BLaER1 treated with 17β-estradiol and CSF1 and Interleukin-3, amounts not matched to agents 10 nM and 100 nM (cell line): ENCODE results near the gene HOXB6.

Source experiments
- H3K27ac ChIP-seq, 11 experiments: shearing (Covaris generic); formaldehyde crosslinking; 2 replicates each; pipeline ENCODE4 v1.8.1; 2022
- H3K27me3 ChIP-seq, 11 experiments: shearing (Covaris generic); formaldehyde crosslinking; 2 replicates each; pipeline ENCODE4 v1.8.1; 2022
- H3K36me3 ChIP-seq, 11 experiments: shearing (Covaris generic); formaldehyde crosslinking; 2 replicates each; pipeline ENCODE4 v1.8.1; 2022
- H3K4me1 ChIP-seq, 10 experiments: shearing (Covaris generic); formaldehyde crosslinking; 2 replicates each; pipeline ENCODE4 v1.8.1; 2022
- H3K4me2 ChIP-seq, 11 experiments: shearing (Covaris generic); formaldehyde crosslinking; 2 replicates each; pipeline ENCODE4 v1.8.1; 2022
- H3K4me3 ChIP-seq, 10 experiments: shearing (Covaris generic); formaldehyde crosslinking; 2 replicates each; pipeline ENCODE4 v1.8.1; 2022
- H3K9ac ChIP-seq, 11 experiments: shearing (Covaris generic); formaldehyde crosslinking; 2 replicates each; pipeline ENCODE4 v1.8.1; 2022
- H3K9me3 ChIP-seq, 11 experiments: shearing (Covaris generic); formaldehyde crosslinking; replicated peaks in 1 of 11; 2 replicates each; pipeline ENCODE4 v1.8.1; 2022
- H4K20me1 ChIP-seq, 11 experiments: shearing (Covaris generic); formaldehyde crosslinking; 2 replicates each; pipeline ENCODE4 v1.8.1; 2022
- Cebpa-rat ChIP-seq, 11 experiments: shearing (Covaris generic); IDR thresholded peaks; 2 replicates each; pipeline ENCODE4 v1.8.1; 2022

Gene HOXB6

GRCh38 chr17:48553826-48554225, 51.0 kb downstream of the HOXB6 start:
- Histone ChIP-seq H3K9ac (no peak overlapping the region), H3K36me3 (no peaks in the 10 kb centered on the region), H3K27me3 (peaks cover 90 to 100% (median 97%) of the 10 kb centered on the region in 11 experiments), H3K4me1 (no peaks in the 10 kb centered on the region), H3K27ac (no peak overlapping the region), H4K20me1 (peaks cover 0 to 67% (median 24%) of the 10 kb centered on the region in 11 experiments; a peak in 14 of 22 replicates), H3K4me3 (no peak overlapping the region), H3K9me3 (no peaks in the 10 kb centered on the region), H3K4me2 (no peak overlapping the region)
- TF ChIP-seq Cebpa-rat (IDR thresholded peaks at IDR 0.05): no peak

GRCh38 chr17:48553190-48553547, 51.6 kb downstream of the HOXB6 start:
- no peak overlapping the region for H3K4me3 ChIP-seq
- no peaks in the 10 kb centered on the region for H3K4me1 ChIP-seq
- H3K4me2 ChIP-seq: no peak overlapping the region
- H3K27me3 ChIP-seq: peaks cover 90 to 100% (median 97%) of the 10 kb centered on the region in 11 experiments
- H3K36me3 ChIP-seq: no peaks in the 10 kb centered on the region
- H3K9me3 ChIP-seq: no peaks in the 10 kb centered on the region
- peaks cover 0 to 67% (median 24%) of the 10 kb centered on the region in 11 experiments; a peak in 14 of 22 replicates for H4K20me1 ChIP-seq
- no peak for TF ChIP-seq Cebpa-rat (IDR thresholded peaks at IDR 0.05)
- H3K9ac ChIP-seq: no peak overlapping the region
- no peak overlapping the region for H3K27ac ChIP-seq

GRCh38 chr17:48552466-48553189, 52.2 kb downstream of the HOXB6 start:
- H3K9me3 ChIP-seq: no peaks in the 10 kb centered on the region
- no peak overlapping the region for H3K9ac ChIP-seq
- no peak overlapping the region for H3K27ac ChIP-seq
- no peaks in the 10 kb centered on the region for H3K4me1 ChIP-seq
- H4K20me1 ChIP-seq: peaks cover 0 to 66% (median 28%) of the 10 kb centered on the region in 11 experiments; a peak in 13 of 22 replicates
- H3K4me3 ChIP-seq: no peak overlapping the region
- TF ChIP-seq Cebpa-rat (IDR thresholded peaks at IDR 0.05): no peak
- H3K27me3 ChIP-seq: peaks cover 90 to 100% (median 97%) of the 10 kb centered on the region in 11 experiments
- H3K36me3 ChIP-seq: no peaks in the 10 kb centered on the region
- no peak overlapping the region for H3K4me2 ChIP-seq

GRCh38 chr17:48551596-48552465, 53.0 kb downstream of the HOXB6 start:
- Histone ChIP-seq H3K27me3 (peaks cover 90 to 100% (median 97%) of the 10 kb centered on the region in 11 experiments), H3K4me2 (no peak overlapping the region), H3K9ac (no peak overlapping the region), H4K20me1 (peaks cover 0 to 67% (median 33%) of the 10 kb centered on the region in 11 experiments; a peak in 16 of 22 replicates), H3K4me3 (no peak overlapping the region), H3K4me1 (no peaks in the 10 kb centered on the region), H3K27ac (no peak overlapping the region), H3K9me3 (no peaks in the 10 kb centered on the region), H3K36me3 (no peaks in the 10 kb centered on the region)
- no peak for TF ChIP-seq Cebpa-rat (IDR thresholded peaks at IDR 0.05)

- Histone ChIP-seq H3K9me3 (no peaks in the 10 kb centered on the region), H3K27ac (no peak overlapping the region), H3K9ac (no peak overlapping the region), H3K36me3 (no peaks in the 10 kb centered on the region), H3K27me3 (peaks cover 90 to 100% (median 97%) of the 10 kb centered on the region in 11 experiments), H3K4me1 (no peaks in the 10 kb centered on the region), H3K4me2 (no peak overlapping the region), H4K20me1 (peaks cover 0 to 67% (median 33%) of the 10 kb centered on the region in 11 experiments; a peak in 16 of 22 replicates), H3K4me3 (no peak overlapping the region)
- TF ChIP-seq Cebpa-rat (IDR thresholded peaks at IDR 0.05): no peak
These were observed 53.6 kb downstream of the HOXB6 start for GRCh38 chr17:48551214-48551555.

GRCh38 chr17:48550502-48551213, 54.1 kb downstream of the HOXB6 start:
- Histone ChIP-seq H4K20me1 (peaks cover 0 to 67% (median 35%) of the 10 kb centered on the region in 11 experiments; a peak in 16 of 22 replicates), H3K9me3 (no peaks in the 10 kb centered on the region), H3K4me2 (no peak overlapping the region), H3K4me3 (no peak overlapping the region), H3K27me3 (peaks cover 90 to 100% (median 97%) of the 10 kb centered on the region in 11 experiments), H3K4me1 (no peaks in the 10 kb centered on the region), H3K27ac (no peak overlapping the region), H3K36me3 (no peaks in the 10 kb centered on the region), H3K9ac (no peak overlapping the region)
- no peak for TF ChIP-seq Cebpa-rat (IDR thresholded peaks at IDR 0.05)

- no peak for TF ChIP-seq Cebpa-rat (IDR thresholded peaks at IDR 0.05)
- Histone ChIP-seq H3K4me1 (no peaks in the 10 kb centered on the region), H3K4me2 (no peak overlapping the region), H3K27me3 (peaks cover 92 to 100% (median 97%) of the 10 kb centered on the region in 11 experiments), H3K9ac (no peak overlapping the region), H3K9me3 (no peaks in the 10 kb centered on the region), H3K27ac (no peak overlapping the region), H4K20me1 (peaks cover 0 to 73% (median 42%) of the 10 kb centered on the region in 11 experiments; a peak in 17 of 22 replicates), H3K4me3 (no peak overlapping the region), H3K36me3 (no peaks in the 10 kb centered on the region)
These were observed 54.8 kb downstream of the HOXB6 start for GRCh38 chr17:48549914-48550501.

GRCh38 chr17:48549281-48549630, 55.5 kb downstream of the HOXB6 start:
- H3K9me3 ChIP-seq: no peaks in the 10 kb centered on the region
- no peaks in the 10 kb centered on the region for H3K36me3 ChIP-seq
- TF ChIP-seq Cebpa-rat (IDR thresholded peaks at IDR 0.05): no peak
- no peak overlapping the region for H3K27ac ChIP-seq
- peaks cover 0 to 71% (median 43%) of the 10 kb centered on the region in 11 experiments; a peak in 17 of 22 replicates for H4K20me1 ChIP-seq
- H3K27me3 ChIP-seq: peaks cover 92 to 100% (median 97%) of the 10 kb centered on the region in 11 experiments
- H3K4me1 ChIP-seq: no peaks in the 10 kb centered on the region; a peak in 1 of 20 replicates
- H3K4me2 ChIP-seq: no peak overlapping the region
- H3K4me3 ChIP-seq: no peak overlapping the region
- no peak overlapping the region for H3K9ac ChIP-seq
